HG02759 (cell line): ENCODE data around the gene UVSSA.
"Not testable (repeated sequence)": the region's sequence is repeated elsewhere in the genome, so short reads cannot be mapped to it uniquely, and the experiment has no call there.

Source experiments
- ATAC-seq: cut with Tn5 transposase; IDR thresholded peaks from one replicate; pipeline ENCODE4 v1.9.1; 2021; ENCODE audit warnings: mild to moderate bottlenecking, moderate library complexity; ENCODE audit not compliant: unreplicated experiment

The UVSSA gene

GRCh38 chr4:1375051-1375721 lies 28.2 kb downstream of the UVSSA start:
- ATAC-seq, result no peak

DNA sequence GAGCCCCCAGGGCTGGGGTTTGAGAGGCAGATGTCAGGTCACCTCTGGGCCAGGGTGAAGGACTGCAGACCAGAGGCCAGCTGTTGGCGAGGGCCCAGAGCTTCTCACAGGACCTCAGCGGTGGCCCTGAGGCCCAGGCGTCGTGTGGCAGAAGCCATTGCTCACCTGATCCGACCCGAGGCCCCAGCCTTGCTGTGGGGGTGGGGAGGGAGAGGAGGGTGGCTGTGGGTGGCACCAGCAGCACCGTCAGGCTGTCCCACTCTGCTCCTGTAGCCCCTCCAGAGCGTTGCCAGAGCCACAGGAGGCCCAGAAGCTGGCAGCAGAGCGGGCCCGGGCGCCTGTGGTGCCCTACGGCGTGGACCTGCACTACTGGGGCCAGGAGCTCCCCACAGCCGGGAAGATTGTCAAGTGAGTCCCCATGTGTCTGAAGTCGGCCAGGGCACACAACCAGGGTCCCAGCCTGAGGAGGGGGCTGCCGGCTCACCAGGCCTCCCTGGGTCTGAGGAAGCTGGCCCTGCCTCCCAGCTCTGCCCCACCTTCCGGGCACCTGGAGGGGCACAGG lies 28.8 kb downstream of the UVSSA start:
- ATAC-seq, result no peak

- ATAC-seq, result no peak
These were observed 29.4 kb downstream of the UVSSA start for GRCh38 chr4:1376391-1376840.

- ATAC-seq, result no peak
These were observed 30.0 kb downstream of the UVSSA start for GRCh38 chr4:1376841-1377605.

GRCh38 chr4:1377606-1378261 lies 30.7 kb downstream of the UVSSA start:
- no peak for ATAC-seq

GRCh38 chr4:1378559-1379231 lies 31.7 kb downstream of the UVSSA start:
- ATAC-seq, result no peak

GRCh38 chr4:1379351-1379781 lies 32.4 kb downstream of the UVSSA start:
- ATAC-seq, result no peak

DNA sequence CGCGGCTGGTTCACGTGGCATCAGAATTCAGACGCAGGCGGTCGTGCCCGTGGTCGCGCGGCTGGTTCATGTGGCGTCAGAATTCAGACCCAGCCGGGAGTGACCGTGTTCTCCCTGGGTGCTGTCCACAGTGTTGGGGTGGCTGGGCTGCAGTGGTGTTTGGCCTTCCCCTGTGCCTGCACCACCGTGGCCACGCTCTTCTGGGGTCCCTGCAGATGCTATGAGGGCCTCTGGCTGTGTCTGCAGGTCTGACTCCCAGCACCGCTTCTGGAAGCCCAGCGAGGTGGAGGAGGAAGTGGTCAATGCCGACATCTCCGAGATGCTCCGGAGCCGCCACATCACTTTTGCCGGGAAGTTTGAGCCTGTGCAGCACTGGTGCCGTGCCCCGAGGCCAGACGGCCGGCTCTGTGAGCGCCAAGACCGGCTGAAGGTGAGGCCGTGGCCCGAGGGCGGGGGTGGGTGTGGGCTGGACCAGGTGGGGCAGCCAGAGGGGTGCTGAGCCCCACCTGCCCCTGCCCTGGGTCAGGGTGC lies 32.9 kb downstream of the UVSSA start:
- ATAC-seq, result no peak

DNA sequence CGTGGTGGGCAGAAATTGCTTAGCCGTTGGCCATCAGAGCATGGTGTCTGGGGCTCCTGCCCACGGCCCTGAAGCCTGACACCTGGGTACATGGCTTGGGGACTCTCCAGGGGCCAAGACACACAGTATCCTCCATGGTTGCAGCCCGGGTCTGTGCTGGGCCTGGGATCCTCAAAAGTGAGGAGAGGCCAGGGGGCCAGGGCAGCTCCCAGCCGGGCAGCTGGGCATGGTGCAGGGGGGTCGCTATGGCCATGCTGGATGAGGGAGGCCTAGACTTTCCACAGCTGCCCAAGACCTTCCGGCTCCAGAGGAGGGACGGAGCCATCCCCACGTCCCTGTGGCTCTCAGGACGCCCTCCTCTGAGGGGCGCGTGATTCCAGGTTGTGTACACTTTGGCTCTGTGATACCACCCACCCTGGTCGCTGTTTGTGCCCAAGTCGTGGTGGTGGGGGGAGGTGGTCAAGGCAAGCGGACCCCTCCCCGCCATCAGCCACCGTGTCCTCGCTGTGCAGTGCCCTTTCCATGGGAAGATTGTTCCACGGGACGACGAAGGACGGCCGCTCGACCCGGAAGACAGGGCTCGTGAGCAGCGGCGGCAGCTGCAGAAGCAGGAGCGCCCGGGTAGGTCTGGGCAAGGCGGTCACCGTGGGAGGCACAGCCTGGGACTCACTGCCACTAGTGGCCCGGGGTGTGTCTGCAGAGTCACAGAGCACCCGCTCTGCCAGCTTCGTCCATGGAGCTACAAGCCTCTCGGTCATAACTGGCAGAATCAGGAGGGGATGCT lies 33.6 kb downstream of the UVSSA start:
- no peak for ATAC-seq

GRCh38 chr4:1381181-1381621 lies 34.2 kb downstream of the UVSSA start:
- no peak for ATAC-seq

- ATAC-seq, result no peak
These were observed 35.0 kb downstream of the UVSSA start for GRCh38 chr4:1381944-1382541.

GRCh38 chr4:1382776-1383727 lies 36.0 kb downstream of the UVSSA start:
- ATAC-seq, result no peak

DNA sequence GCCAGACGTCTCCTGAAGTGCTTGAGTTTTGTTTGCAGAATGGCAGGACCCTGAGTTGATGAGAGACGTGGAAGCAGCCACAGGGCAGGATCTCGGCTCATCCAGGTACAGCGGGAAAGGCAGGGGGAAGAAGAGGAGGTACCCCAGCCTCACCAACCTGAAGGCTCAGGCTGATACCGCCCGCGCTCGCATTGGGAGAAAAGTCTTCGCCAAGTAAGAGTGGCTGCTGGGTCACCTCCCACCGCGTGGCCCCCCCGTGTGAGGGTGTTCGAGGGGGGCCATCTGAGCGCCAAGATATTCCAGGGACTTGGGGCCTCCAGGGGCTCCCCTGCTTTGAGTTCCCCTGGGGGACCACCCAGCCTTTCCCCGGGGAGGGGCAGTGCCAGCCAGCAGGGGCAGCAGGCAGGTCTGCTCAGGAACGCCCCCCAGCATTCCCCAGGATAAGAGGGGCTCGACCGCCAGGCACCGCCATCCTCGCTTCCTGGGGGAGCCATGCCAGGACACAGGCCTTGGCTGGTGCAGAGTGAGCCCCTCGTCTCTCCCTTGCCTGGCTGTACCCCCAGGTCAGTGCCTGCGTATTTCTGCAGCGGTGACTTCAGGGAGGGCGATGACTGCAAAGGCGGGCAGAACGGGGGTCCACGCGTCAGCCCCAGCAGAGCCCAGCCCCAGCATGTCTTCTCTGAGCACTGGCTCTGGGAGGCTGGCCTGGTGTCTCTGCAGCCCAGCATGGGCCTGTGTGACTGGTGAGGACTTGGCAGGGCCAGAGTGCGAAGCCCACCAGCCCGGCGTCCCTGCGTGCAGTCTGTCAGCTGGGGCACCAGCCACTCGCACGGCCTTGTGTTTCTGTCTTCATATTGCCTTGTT lies 37.0 kb downstream of the UVSSA start:
- ATAC-seq, result no peak

DNA sequence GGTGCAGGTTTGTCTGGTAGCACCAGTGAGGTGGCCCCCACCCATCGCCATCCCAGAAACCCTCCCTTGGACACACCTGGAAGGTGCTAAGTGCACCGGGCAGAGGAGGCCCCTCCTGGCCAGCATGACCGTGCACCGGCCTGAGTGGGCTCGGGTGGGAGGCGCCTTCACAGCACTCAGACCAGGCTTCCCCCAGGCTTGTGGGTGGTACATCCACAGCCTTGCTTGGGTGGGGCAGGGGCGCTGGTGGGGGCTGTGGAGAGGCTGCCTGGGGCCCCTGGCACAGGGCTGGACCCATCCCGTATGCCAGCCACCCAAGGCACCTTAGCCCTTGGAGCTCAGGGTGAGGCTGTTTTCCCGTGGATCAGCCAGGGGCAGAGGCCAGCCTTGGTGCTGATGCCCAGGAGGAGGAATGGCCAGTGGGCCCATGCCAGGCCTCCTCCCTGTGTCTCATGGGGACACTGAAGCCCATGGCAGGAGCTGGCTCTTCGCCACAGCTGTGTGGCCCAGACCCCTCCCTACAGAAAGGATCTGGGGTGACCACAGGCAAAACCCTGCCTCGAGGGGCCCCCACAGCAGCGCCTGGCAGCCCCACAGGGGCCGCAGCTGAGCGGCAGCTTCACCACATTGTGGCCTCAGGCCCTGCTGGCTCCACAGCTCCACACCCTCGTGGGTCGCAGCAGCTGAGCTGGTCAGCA lies 37.8 kb downstream of the UVSSA start:
- no peak for ATAC-seq

- ATAC-seq, result no peak
These were observed 38.6 kb downstream of the UVSSA start for GRCh38 chr4:1385373-1386340.

- ATAC-seq, result not testable (repeated sequence)
These were observed 46.4 kb downstream of the UVSSA start for GRCh38 chr4:1393363-1393762.
